ENCODE data around the gene IL1RAPL1.

Gene IL1RAPL1

GRCh38 chrX:29841750-29842149 is 1254.5 kb downstream of the IL1RAPL1 start:
- Histone ChIP-seq H3K9ac (ENCODE audit: insufficient read length, low read depth) (no peak overlapping the region), H3K4me3 (ENCODE audit: insufficient read length, low read depth) (no peak overlapping the region), H3K36me3 (ENCODE audit: insufficient read depth, insufficient read length, low read length) (no peaks in the 10 kb centered on the region), H3K9me3 (ENCODE audit: insufficient read depth, low read length) (no peaks in the 10 kb centered on the region), H3K27me3 (ENCODE audit: insufficient read depth, insufficient read length) (no peaks in the 10 kb centered on the region), H3K4me1 (ENCODE audit: insufficient read depth, insufficient read length) (no peaks in the 10 kb centered on the region)
- no peak for TF ChIP-seq YY1 (IDR thresholded peaks at IDR 0.05; ENCODE audit: insufficient read depth, insufficient read length)
- no peak for TF ChIP-seq ZNF274 (IDR thresholded peaks at IDR 0.05; ENCODE audit: low read depth, low read length)
- TF ChIP-seq SUZ12 (IDR thresholded peaks at IDR 0.05; ENCODE audit: extremely low read depth, insufficient read depth, insufficient read length), result no peak
- DNase-seq (ENCODE audit: low read depth, low spot score), result no peak

GRCh38 chrX:29842552-29842951 is 1255.3 kb downstream of the IL1RAPL1 start:
- Histone ChIP-seq H3K4me1 (ENCODE audit: insufficient read depth, insufficient read length) (no peaks in the 10 kb centered on the region), H3K9me3 (ENCODE audit: insufficient read depth, low read length) (no peaks in the 10 kb centered on the region), H3K36me3 (ENCODE audit: insufficient read depth, insufficient read length, low read length) (no peaks in the 10 kb centered on the region), H3K9ac (ENCODE audit: insufficient read length, low read depth) (no peak overlapping the region), H3K4me3 (ENCODE audit: insufficient read length, low read depth) (no peak overlapping the region), H3K27me3 (ENCODE audit: insufficient read depth, insufficient read length) (no peaks in the 10 kb centered on the region)
- TF ChIP-seq SUZ12 (IDR thresholded peaks at IDR 0.05; ENCODE audit: extremely low read depth, insufficient read depth, insufficient read length) (no peak), ZNF274 (IDR thresholded peaks at IDR 0.05; ENCODE audit: low read depth, low read length) (no peak), YY1 (IDR thresholded peaks at IDR 0.05; ENCODE audit: insufficient read depth, insufficient read length) (no peak)
- no peak for DNase-seq (ENCODE audit: low read depth, low spot score)

DNA sequence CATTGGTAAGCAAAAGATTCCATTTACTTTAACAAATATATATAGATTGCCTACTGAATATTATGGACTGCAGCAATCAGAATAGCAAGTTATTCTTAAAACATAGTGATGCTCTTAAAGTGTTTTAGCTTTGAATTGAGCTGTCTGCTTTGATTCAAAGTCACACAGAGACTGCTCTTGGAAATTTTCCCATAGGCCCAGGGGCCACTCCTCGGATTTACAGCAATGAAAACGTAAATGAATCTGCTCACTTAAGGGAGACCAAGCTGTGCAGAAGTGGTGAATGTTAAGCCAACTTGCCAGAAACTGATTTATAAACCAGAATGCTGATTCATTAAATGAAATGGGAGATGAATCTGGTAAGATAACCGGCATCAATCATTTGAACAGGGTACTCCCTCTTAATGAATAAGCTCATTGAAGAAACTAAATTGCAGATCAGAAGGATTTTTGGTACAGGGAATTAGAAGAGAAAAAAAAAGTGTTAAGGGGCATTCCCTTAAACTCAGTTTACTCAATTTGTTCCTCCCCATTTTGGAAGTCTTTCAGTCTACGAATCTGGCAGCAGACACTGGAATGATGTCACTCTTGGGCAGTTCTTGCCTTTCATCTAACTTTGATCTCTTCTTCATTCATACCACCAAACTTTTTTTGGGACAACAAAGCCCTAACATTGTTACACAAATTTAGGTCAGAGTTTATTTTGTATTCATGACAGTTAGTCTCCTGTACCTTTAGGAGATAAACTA is 1264.8 kb downstream of the IL1RAPL1 start:
- DNase-seq (ENCODE audit: low read depth, low spot score), result no peak
- H3K4me3 ChIP-seq (ENCODE audit: insufficient read length, low read depth), result no peak overlapping the region
- H3K9ac ChIP-seq (ENCODE audit: insufficient read length, low read depth), result no peak overlapping the region
- H3K4me1 ChIP-seq (ENCODE audit: insufficient read depth, insufficient read length), result no peaks in the 10 kb centered on the region
- H3K27me3 ChIP-seq (ENCODE audit: insufficient read depth, insufficient read length), result no peaks in the 10 kb centered on the region
- no peaks in the 10 kb centered on the region for H3K9me3 ChIP-seq (ENCODE audit: insufficient read depth, low read length)
- no peaks in the 10 kb centered on the region for H3K36me3 ChIP-seq (ENCODE audit: insufficient read depth, insufficient read length, low read length)
- no peak for TF ChIP-seq SUZ12 (IDR thresholded peaks at IDR 0.05; ENCODE audit: extremely low read depth, insufficient read depth, insufficient read length)
- TF ChIP-seq ZNF274 (IDR thresholded peaks at IDR 0.05; ENCODE audit: low read depth, low read length), result no peak
- TF ChIP-seq YY1 (IDR thresholded peaks at IDR 0.05; ENCODE audit: insufficient read depth, insufficient read length), result no peak

- H3K9me3 ChIP-seq (ENCODE audit: insufficient read depth, low read length), result no peaks in the 10 kb centered on the region
- no peak overlapping the region for H3K4me3 ChIP-seq (ENCODE audit: insufficient read length, low read depth)
- H3K36me3 ChIP-seq (ENCODE audit: insufficient read depth, insufficient read length, low read length), result no peaks in the 10 kb centered on the region
- H3K27me3 ChIP-seq (ENCODE audit: insufficient read depth, insufficient read length), result no peaks in the 10 kb centered on the region
- no peaks in the 10 kb centered on the region for H3K4me1 ChIP-seq (ENCODE audit: insufficient read depth, insufficient read length)
- no peak for DNase-seq (ENCODE audit: low read depth, low spot score)
- no peak for TF ChIP-seq ZNF274 (IDR thresholded peaks at IDR 0.05; ENCODE audit: low read depth, low read length)
- no peak for TF ChIP-seq YY1 (IDR thresholded peaks at IDR 0.05; ENCODE audit: insufficient read depth, insufficient read length)
- TF ChIP-seq SUZ12 (IDR thresholded peaks at IDR 0.05; ENCODE audit: extremely low read depth, insufficient read depth, insufficient read length), result no peak
- H3K9ac ChIP-seq (ENCODE audit: insufficient read length, low read depth), result no peak overlapping the region
Observed at GRCh38 chrX:29852767-29853166, 1265.5 kb downstream of the IL1RAPL1 start.

DNA sequence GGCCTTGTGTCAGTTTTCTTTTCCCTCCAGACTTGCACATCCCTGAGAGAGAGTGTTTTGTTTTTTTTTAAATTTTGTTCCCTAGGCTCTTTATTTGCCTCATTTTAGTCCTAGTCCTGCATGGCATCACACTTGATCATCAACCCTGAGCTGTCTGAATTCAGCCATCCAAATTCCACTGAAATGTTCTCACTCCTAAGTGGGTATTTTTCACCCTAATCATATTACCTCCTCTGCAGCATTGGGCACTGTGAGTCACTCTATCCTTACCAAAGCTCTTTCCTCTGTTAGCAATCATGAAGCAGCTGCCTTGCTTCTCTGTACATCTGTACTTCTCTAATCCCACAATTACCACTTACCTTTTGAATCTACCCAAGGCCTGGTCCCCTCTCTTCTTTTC is 1271.5 kb downstream of the IL1RAPL1 start:
- no peak for DNase-seq (ENCODE audit: low read depth, low spot score)
- no peak for TF ChIP-seq ZNF274 (IDR thresholded peaks at IDR 0.05; ENCODE audit: low read depth, low read length)
- no peak for TF ChIP-seq YY1 (IDR thresholded peaks at IDR 0.05; ENCODE audit: insufficient read depth, insufficient read length)
- no peak for TF ChIP-seq SUZ12 (IDR thresholded peaks at IDR 0.05; ENCODE audit: extremely low read depth, insufficient read depth, insufficient read length)
- H3K27me3 ChIP-seq (ENCODE audit: insufficient read depth, insufficient read length), result no peaks in the 10 kb centered on the region
- H3K4me1 ChIP-seq (ENCODE audit: insufficient read depth, insufficient read length), result no peaks in the 10 kb centered on the region
- no peak overlapping the region for H3K9ac ChIP-seq (ENCODE audit: insufficient read length, low read depth)
- no peaks in the 10 kb centered on the region for H3K36me3 ChIP-seq (ENCODE audit: insufficient read depth, insufficient read length, low read length)
- H3K4me3 ChIP-seq (ENCODE audit: insufficient read length, low read depth), result no peak overlapping the region
- no peaks in the 10 kb centered on the region for H3K9me3 ChIP-seq (ENCODE audit: insufficient read depth, low read length)

DNA sequence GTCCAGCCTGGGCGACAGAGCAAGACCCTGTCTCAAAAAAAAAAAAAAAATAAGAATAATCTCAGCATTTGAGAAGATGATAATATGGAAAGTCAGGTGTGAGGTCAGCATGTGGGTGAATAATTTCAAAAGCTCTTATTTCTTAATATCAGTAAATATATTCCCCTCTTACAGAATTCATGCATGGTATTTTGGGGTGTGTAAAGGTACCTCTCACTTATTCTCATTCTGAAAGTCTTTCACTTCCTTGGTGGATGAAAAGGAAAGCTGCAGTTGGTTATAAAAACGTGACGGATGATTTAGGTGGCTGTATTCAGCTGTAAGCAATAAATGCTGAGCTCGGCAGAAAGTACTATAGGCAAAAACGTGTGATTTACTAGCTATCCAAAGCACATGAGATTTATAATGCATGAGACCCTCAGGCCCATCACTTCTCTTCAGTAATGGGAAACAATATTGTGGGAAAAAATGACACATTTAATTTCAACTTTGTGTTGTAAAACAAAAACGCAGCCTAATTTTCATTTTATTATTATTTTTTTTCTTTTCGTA is 1275.0 kb downstream of the IL1RAPL1 start:
- Histone ChIP-seq H3K36me3 (ENCODE audit: insufficient read depth, insufficient read length, low read length) (no peaks in the 10 kb centered on the region), H3K9me3 (ENCODE audit: insufficient read depth, low read length) (no peaks in the 10 kb centered on the region), H3K27me3 (ENCODE audit: insufficient read depth, insufficient read length) (no peaks in the 10 kb centered on the region), H3K4me1 (ENCODE audit: insufficient read depth, insufficient read length) (no peaks in the 10 kb centered on the region), H3K9ac (ENCODE audit: insufficient read length, low read depth) (no peak overlapping the region), H3K4me3 (ENCODE audit: insufficient read length, low read depth) (no peak overlapping the region)
- TF ChIP-seq ZNF274 (IDR thresholded peaks at IDR 0.05; ENCODE audit: low read depth, low read length) (no peak), YY1 (IDR thresholded peaks at IDR 0.05; ENCODE audit: insufficient read depth, insufficient read length) (no peak), SUZ12 (IDR thresholded peaks at IDR 0.05; ENCODE audit: extremely low read depth, insufficient read depth, insufficient read length) (no peak)
- no peak for DNase-seq (ENCODE audit: low read depth, low spot score)

DNA sequence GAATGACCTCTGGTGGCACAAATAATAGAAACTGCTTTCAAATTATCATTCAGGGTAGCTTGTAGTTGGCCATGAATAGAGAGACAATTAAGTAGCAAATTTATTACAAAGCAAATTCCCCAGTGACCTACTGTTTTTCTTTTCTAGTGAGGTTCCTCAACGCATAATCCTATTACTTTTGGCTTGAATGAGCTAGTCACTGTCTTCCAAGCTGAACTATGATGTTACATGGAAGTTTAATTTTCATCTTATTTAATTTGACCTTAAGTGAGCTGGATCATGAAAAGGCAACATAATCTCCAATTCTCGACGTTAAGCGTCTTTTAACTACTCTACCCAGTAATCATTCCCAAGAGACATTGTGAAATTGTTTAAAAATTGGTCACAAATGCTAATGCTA is 1280.7 kb downstream of the IL1RAPL1 start:
- Histone ChIP-seq H3K4me3 (ENCODE audit: insufficient read length, low read depth) (no peak overlapping the region), H3K9ac (ENCODE audit: insufficient read length, low read depth) (no peak overlapping the region), H3K9me3 (ENCODE audit: insufficient read depth, low read length) (no peaks in the 10 kb centered on the region), H3K27me3 (ENCODE audit: insufficient read depth, insufficient read length) (no peaks in the 10 kb centered on the region), H3K4me1 (ENCODE audit: insufficient read depth, insufficient read length) (no peaks in the 10 kb centered on the region), H3K36me3 (ENCODE audit: insufficient read depth, insufficient read length, low read length) (no peaks in the 10 kb centered on the region)
- TF ChIP-seq YY1 (IDR thresholded peaks at IDR 0.05; ENCODE audit: insufficient read depth, insufficient read length) (no peak), SUZ12 (IDR thresholded peaks at IDR 0.05; ENCODE audit: extremely low read depth, insufficient read depth, insufficient read length) (no peak), ZNF274 (IDR thresholded peaks at IDR 0.05; ENCODE audit: low read depth, low read length) (no peak)
- no peak for DNase-seq (ENCODE audit: low read depth, low spot score)

All from NT2/D1 (cell line).